HG03575 (cell line): ENCODE data around the gene ANKRD28.
"Not testable (repeated sequence)": the region's sequence is repeated elsewhere in the genome, so short reads cannot be mapped to it uniquely, and the experiment has no call there.

ENCODE experiments used
- ATAC-seq: cut with Tn5 transposase; IDR thresholded peaks from one replicate; pipeline ENCODE4 v1.9.1; 2021; ENCODE audit not compliant: unreplicated experiment, insufficient number of reproducible peaks, low FRiP score; ENCODE audit errors: extremely low read depth

The ANKRD28 gene

DNA sequence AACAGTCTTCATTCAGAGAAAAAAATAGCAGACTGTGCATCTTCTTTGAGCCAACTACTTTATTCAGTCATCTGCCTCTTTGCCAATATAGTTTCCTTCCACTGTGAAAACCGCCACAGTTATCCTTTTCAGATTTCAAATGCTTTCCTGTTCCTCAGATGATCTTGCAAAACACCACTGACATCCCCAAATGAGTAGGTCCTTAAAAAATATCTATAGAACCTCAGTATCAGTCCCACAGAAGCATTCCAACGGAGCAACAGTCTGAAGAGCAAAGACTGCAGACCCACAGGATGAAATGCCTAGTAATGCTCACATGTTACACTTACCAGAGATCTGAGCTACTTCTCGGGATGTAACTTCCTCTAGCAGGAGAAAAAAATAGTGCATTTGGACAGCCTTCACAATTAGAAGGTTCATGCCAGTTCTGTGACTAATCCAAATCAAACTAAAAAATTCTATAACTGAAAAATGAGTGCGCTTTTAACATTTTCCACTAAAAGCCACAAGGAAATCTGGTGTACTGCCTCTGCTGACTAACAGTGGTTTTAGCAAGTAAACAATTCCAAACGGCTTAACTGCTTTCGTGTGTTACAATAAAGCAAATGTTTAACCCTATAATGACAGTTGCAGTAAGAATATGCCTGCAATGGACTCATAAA, at the start of gene ANKRD28:
Gene ANKRD28, minus strand, starts transcription at position 338 of the 662 bp plus-strand sequence. CDS start 1,458 bp downstream, outside the sequence.
- ATAC-seq, result no peak

- no peak for ATAC-seq
Measured at GRCh38 chr3:15847239-15847638, 49.5 kb upstream of the ANKRD28 start.

GRCh38 chr3:15846606-15847005, 48.8 kb upstream of the ANKRD28 start:
- ATAC-seq, result no peak

DNA sequence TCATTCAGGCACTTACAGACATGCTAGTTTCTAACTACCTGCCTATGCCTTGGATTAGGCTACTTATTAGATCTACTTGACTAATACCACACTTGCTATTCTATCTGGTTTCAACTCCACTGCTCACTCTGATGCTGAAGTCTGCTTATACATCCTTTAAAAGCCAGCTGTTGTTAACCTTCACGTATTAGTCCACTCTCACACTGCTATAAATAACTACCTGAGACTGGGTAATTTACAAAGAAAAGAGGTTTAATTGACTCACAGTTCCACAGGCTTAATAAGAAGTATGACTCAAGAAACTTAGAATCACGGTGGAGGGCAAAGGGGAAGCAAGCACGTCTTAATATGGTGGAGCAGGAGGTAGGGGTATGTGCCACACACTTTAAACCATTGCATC, 47.7 kb upstream of the ANKRD28 start:
- no peak for ATAC-seq

DNA sequence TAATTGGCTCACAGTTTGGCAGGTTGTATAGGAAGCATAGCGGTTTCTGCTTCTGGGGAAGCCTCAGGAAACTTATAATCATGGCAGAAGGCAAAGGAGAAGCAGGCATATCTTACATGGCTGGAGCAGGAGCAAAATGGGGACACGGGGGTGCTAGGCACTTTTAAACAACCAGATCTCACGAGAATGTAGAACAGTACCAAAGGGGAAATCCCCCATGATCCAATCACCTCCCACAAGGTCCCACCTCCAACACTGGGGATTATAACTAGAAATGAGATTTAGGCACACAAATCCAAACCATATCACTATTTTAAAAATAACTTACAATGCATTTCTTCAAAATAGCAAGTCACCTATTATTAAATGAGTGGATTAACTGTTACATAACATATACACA, 47.1 kb upstream of the ANKRD28 start:
- ATAC-seq, result no peak

- not testable (repeated sequence) for ATAC-seq
Measured at GRCh38 chr3:15841091-15841973, 43.6 kb upstream of the ANKRD28 start.

GRCh38 chr3:15839568-15839967, 41.8 kb upstream of the ANKRD28 start:
- no peak for ATAC-seq

- ATAC-seq, result no peak
Measured at GRCh38 chr3:15831927-15832326, 34.1 kb upstream of the ANKRD28 start.

- no peak for ATAC-seq
Measured at GRCh38 chr3:15825016-15825415, 27.2 kb upstream of the ANKRD28 start.

GRCh38 chr3:15823092-15823491, 25.3 kb upstream of the ANKRD28 start:
- ATAC-seq, result no peak

- no peak for ATAC-seq
Measured at GRCh38 chr3:15822281-15822680, 24.5 kb upstream of the ANKRD28 start.

GRCh38 chr3:15820911-15821310, 23.1 kb upstream of the ANKRD28 start:
- ATAC-seq, result no peak

DNA sequence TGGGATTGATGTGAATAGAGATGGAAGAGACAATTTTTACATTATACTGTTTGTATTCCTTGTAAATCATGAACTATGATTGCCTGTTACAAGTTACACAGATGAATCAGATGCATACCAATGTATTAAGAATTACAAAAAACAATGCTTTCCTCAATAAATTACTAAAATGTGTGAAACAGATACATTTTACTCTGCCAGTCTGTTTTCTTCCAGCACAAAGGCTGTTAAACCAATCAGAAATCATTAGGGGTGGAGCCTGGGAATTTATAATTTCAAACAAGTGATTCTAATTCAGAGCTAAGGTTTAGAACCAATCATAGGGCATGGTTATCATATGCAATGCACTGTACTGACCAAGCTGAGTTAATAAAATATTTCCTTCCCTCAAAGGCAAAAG, 21.8 kb upstream of the ANKRD28 start:
- no peak for ATAC-seq

DNA sequence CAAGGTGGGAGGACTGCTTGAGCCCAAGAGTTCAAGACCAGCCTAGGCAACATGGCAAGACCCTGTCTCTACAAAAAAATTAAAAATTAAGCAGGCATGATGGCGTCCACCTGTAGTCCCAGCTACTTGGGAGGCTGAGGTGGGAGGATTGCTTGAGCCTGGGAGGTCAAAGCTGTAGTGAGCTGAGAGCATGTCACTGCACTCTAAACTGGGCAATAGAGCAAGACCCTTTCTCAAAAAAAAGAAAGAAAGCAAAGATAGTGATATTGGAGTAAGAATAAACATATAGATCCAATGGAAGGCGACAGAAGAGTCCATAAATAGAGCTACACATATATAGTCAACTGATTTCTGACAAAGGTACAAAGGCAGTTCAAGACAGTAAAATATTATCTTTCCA, 21.3 kb upstream of the ANKRD28 start:
- no peak for ATAC-seq

GRCh38 chr3:15815696-15816095, 17.9 kb upstream of the ANKRD28 start:
- no peak for ATAC-seq

- ATAC-seq, result not testable (repeated sequence)
Measured at GRCh38 chr3:15813079-15813478, 15.3 kb upstream of the ANKRD28 start.

DNA sequence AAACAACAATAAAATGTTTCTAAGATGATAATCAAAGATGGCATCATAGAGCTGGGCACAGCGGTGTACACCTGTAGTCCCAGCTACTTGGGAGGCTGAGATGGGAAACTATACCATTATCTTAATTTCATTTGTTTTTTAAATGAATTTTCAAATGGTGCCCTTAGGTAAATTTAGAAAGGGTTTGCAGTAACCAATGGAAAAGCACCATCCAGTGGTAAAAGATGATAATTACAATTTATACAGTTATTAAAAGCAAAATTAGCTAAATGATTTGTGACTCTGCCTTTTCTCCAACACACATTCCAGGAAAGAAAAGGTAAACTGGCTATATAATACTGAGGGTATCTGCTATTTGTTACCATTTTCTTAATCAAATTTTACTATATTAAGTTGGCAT, 14.4 kb upstream of the ANKRD28 start:
- ATAC-seq, result no peak

DNA sequence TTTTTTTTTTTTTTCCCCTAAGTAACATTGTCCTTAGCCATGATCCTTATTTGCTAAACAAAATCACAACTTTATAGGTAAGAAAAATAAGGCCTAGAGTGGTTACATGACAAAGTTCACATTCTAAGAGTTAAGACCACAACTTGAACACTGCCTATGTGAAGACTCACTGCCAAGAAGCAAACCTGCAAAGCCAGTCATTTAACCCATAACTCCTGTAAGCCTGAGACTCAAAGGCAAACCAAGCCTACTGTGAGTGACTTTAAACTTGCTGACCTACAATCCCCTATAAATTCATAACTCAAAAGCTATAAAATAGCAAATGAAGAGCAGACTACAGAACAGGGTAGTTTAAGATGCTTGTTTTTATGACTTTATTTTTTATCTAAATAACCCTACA, 12.9 kb upstream of the ANKRD28 start:
- no peak for ATAC-seq

DNA sequence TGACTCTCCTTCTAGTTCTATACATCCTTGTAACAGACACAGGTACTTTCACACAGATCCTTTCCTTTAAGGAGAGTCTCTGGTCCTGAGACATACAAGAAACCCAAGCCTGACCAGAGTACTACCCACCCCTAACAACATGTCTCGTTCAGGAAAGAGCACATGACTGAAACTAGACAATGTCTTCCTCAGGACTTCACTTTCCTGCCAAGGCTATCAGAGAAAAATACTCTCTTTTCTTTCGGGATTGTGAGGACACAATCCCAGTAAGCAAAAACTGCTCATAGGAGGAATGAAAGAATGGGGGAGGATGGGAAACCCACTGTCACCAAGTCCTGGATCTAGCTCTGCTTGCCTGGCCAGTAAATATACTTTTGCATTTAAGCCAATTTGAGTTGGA, 11.5 kb upstream of the ANKRD28 start:
- ATAC-seq, result no peak

DNA sequence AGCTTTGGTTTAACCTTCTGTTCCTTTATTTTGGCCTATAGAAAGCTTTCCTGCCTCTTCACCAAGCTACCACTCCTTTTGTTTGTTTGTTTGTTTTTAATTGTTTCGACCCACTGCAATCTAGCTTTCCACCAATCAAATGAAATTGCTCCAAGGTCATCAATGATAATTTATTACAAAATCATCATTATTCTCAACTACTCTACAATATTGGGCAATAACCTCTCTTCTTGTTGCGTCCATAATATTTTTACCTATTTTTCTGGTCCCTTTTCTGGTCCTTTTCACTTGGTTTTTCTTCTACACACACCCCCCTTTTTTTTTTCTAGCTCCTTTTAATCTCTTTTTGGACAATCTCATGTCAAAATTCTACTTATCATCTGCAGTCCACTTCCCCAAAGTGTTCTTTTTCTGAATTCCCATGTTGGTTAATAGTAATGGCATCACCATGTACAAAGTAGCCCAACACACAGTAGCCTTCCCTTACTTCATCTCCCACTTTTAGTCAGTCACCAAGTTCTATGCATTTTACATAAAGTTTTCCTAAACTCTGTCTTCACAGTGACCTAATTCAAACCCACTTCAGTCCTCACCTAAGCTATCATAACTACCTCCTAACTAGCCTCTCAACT, 11.0 kb upstream of the ANKRD28 start:
- ATAC-seq, result no peak
